ENCODE results near the gene KITLG. TPM values are rescaled to one million over a fixed set of nuclear protein-coding genes. Genes with fewer than 3 reads are reported as not detected.

KITLG gene
- total and polyA plus RNA-seq, 2 experiments from 2014 or later, result 1.1 TPM

- H3K36me3 ChIP-seq, result no peaks in the 10 kb centered on the region
These were observed 77.0 kb downstream of the KITLG start for GRCh38 chr12:88503281-88503703.

GRCh38 chr12:88501972-88502938 lies 78.0 kb downstream of the KITLG start:
- Histone ChIP-seq H3K9me3 (ENCODE audit: low read depth) (no peaks in the 10 kb centered on the region), H3K36me3 (no peaks in the 10 kb centered on the region), H3K27ac (no peak overlapping the region), H3K4me1 (ENCODE audit: low read depth) (no peaks in the 10 kb centered on the region), H3K4me3 (no peak overlapping the region), H3K27me3 (no peaks in the 10 kb centered on the region)
- TF ChIP-seq CTCF (IDR thresholded peaks at IDR 0.05; ENCODE audit: low read depth, low read length), result no peak
- DNase-seq (ENCODE audit: low read depth in 1 of 2, low spot score in 1 of 2), result peak in 1 of 2 donors; percentile 61

More at GRCh38 chr12:88503281-88503703, 77.0 kb downstream of the KITLG start:
- Histone ChIP-seq H3K27ac (no peak overlapping the region), H3K27me3 (no peaks in the 10 kb centered on the region), H3K4me1 (ENCODE audit: low read depth) (no peaks in the 10 kb centered on the region), H3K4me3 (no peak overlapping the region), H3K9me3 (ENCODE audit: low read depth) (no peaks in the 10 kb centered on the region)
- DNase-seq (ENCODE audit: low read depth in 1 of 2, low spot score in 1 of 2), result no peak
- no peak for TF ChIP-seq CTCF (IDR thresholded peaks at IDR 0.05; ENCODE audit: low read depth, low read length)

GRCh38 chr12:88496891-88497371 lies 83.3 kb downstream of the KITLG start:
- no peak for TF ChIP-seq CTCF (IDR thresholded peaks at IDR 0.05; ENCODE audit: low read depth, low read length)
- no peak for DNase-seq (ENCODE audit: low read depth in 1 of 2, low spot score in 1 of 2)
- no peaks in the 10 kb centered on the region for H3K36me3 ChIP-seq

GRCh38 chr12:88496429-88496828 lies 83.8 kb downstream of the KITLG start:
- no peaks in the 10 kb centered on the region for H3K4me1 ChIP-seq (ENCODE audit: low read depth)
- no peaks in the 10 kb centered on the region for H3K36me3 ChIP-seq
- H3K27me3 ChIP-seq, result no peaks in the 10 kb centered on the region
- no peak for TF ChIP-seq CTCF (IDR thresholded peaks at IDR 0.05; ENCODE audit: low read depth, low read length)
- no peaks in the 10 kb centered on the region for H3K9me3 ChIP-seq (ENCODE audit: low read depth)
- no peak overlapping the region for H3K27ac ChIP-seq
- no peak overlapping the region for H3K4me3 ChIP-seq
- no peak for DNase-seq (ENCODE audit: low read depth in 1 of 2, low spot score in 1 of 2)

More at GRCh38 chr12:88496891-88497371, 83.3 kb downstream of the KITLG start:
- H3K27ac ChIP-seq, result no peak overlapping the region
- no peaks in the 10 kb centered on the region for H3K27me3 ChIP-seq
- H3K4me1 ChIP-seq (ENCODE audit: low read depth), result no peaks in the 10 kb centered on the region
- no peak overlapping the region for H3K4me3 ChIP-seq
- no peaks in the 10 kb centered on the region for H3K9me3 ChIP-seq (ENCODE audit: low read depth)

- Histone ChIP-seq H3K27ac (no peak overlapping the region), H3K36me3 (no peaks in the 10 kb centered on the region), H3K27me3 (no peaks in the 10 kb centered on the region), H3K4me3 (no peak overlapping the region), H3K4me1 (ENCODE audit: low read depth) (no peaks in the 10 kb centered on the region), H3K9me3 (ENCODE audit: low read depth) (no peaks in the 10 kb centered on the region)
- DNase-seq (ENCODE audit: low read depth in 1 of 2, low spot score in 1 of 2), result no peak
- no peak for TF ChIP-seq CTCF (IDR thresholded peaks at IDR 0.05; ENCODE audit: low read depth, low read length)
These were observed 85.2 kb downstream of the KITLG start for GRCh38 chr12:88495031-88495430.
